Measurements from ENCODE around the gene JARID2. TPM values are rescaled to one million over a fixed set of nuclear protein-coding genes. Genes with fewer than 3 reads are reported as not detected.

The JARID2 gene
- total and polyA plus RNA-seq, 3 donors from 2014 or later: 36.1 to 60.8 (median 53.7) TPM

GRCh38 chr6:15426901-15427300, 181.0 kb downstream of the JARID2 start:
- Histone ChIP-seq H3K9me3 (no peaks in the 10 kb centered on the region), H3K27me3 (no peaks in the 10 kb centered on the region), H3K4me3 (no peak overlapping the region), H3K4me1 (peaks cover 26% of the 10 kb centered on the region), H3K27ac (no peak overlapping the region), H3K36me3 (ENCODE audit: low read depth, missing control alignments) (no peaks in the 10 kb centered on the region)
- TF ChIP-seq CTCF (IDR thresholded peaks at IDR 0.05): no peak
- no peak for TF ChIP-seq POLR2A (IDR thresholded peaks at IDR 0.05)
- no peak for DNase-seq
- intact Hi-C loops (cut with DNase I; ENCODE audit: low total_unique reads): no loop called here
- WGBS, 2 donors: 85 to 98% methylated on average over 3 of the region's 3 CpGs

- WGBS, 2 donors: 61 to 68% methylated on average over 5 of the region's 5 CpGs
- Histone ChIP-seq H3K27ac (no peak overlapping the region), H3K36me3 (ENCODE audit: low read depth, missing control alignments) (no peaks in the 10 kb centered on the region), H3K4me3 (no peak overlapping the region), H3K9me3 (no peaks in the 10 kb centered on the region), H3K4me1 (peaks cover 32% of the 10 kb centered on the region), H3K27me3 (no peaks in the 10 kb centered on the region)
- DNase-seq: no peak
- intact Hi-C loops (cut with DNase I; ENCODE audit: low total_unique reads): no loop called here
- TF ChIP-seq POLR2A (IDR thresholded peaks at IDR 0.05) (no peak), CTCF (IDR thresholded peaks at IDR 0.05) (no peak)
These were observed 181.6 kb downstream of the JARID2 start for GRCh38 chr6:15427331-15428070.

GRCh38 chr6:15429141-15430110, 183.6 kb downstream of the JARID2 start:
- no peak for DNase-seq
- no peak overlapping the region for H3K4me3 ChIP-seq
- intact Hi-C loops (cut with DNase I; ENCODE audit: low total_unique reads): no loop called here
- no peaks in the 10 kb centered on the region for H3K27me3 ChIP-seq
- 66 to 68% methylated on average over 12 of the region's 12 CpGs for WGBS, 2 donors
- no peak for TF ChIP-seq CTCF (IDR thresholded peaks at IDR 0.05)
- no peak for TF ChIP-seq POLR2A (IDR thresholded peaks at IDR 0.05)
- peaks cover 35% of the 10 kb centered on the region for H3K4me1 ChIP-seq
- no peaks in the 10 kb centered on the region for H3K36me3 ChIP-seq (ENCODE audit: low read depth, missing control alignments)
- peak overlapping the region in 1 of 2 donors; percentile 37 for H3K27ac ChIP-seq
- H3K9me3 ChIP-seq: no peaks in the 10 kb centered on the region

GRCh38 chr6:15430186-15430585, 184.3 kb downstream of the JARID2 start:
- H3K4me3 ChIP-seq: no peak overlapping the region
- intact Hi-C loops (cut with DNase I; ENCODE audit: low total_unique reads): no loop called here
- TF ChIP-seq CTCF (IDR thresholded peaks at IDR 0.05) (no peak), POLR2A (IDR thresholded peaks at IDR 0.05) (no peak)

More at GRCh38 chr6:15430186-15430585, 184.3 kb downstream of the JARID2 start:
- DNase-seq: no peak
- peak overlapping the region in 1 of 2 donors; percentile 37 for H3K27ac ChIP-seq
- H3K27me3 ChIP-seq: no peaks in the 10 kb centered on the region
- H3K36me3 ChIP-seq (ENCODE audit: low read depth, missing control alignments): no peaks in the 10 kb centered on the region
- H3K4me1 ChIP-seq: peaks cover 35% of the 10 kb centered on the region
- 40 to 49% methylated on average over 2 of the region's 2 CpGs for WGBS, 2 donors
- no peaks in the 10 kb centered on the region for H3K9me3 ChIP-seq

Data from testis (tissue), 3 donors.